ENCODE data around the gene PRIM1.

The PRIM1 gene

GRCh38 chr12:56721721-56722120 lies 30.4 kb downstream of the PRIM1 start:
- TF ChIP-seq CTCF (conservative IDR thresholded peaks at IDR 0.05; ENCODE audit: low read depth, low read length), result no peak
- DNase-seq (ENCODE audit: low read depth), result no peak
- H3K4me3 ChIP-seq (ENCODE audit: low read length), result peak overlapping the region; percentile 24

- TF ChIP-seq CTCF (conservative IDR thresholded peaks at IDR 0.05; ENCODE audit: low read depth, low read length), result no peak
- H3K4me3 ChIP-seq (ENCODE audit: low read length), result no peak overlapping the region
- no peak for DNase-seq (ENCODE audit: low read depth)
These were observed 30.9 kb downstream of the PRIM1 start for GRCh38 chr12:56721216-56721615.

GRCh38 chr12:56720731-56721151 lies 31.4 kb downstream of the PRIM1 start:
- no peak for DNase-seq (ENCODE audit: low read depth)
- TF ChIP-seq CTCF (conservative IDR thresholded peaks at IDR 0.05; ENCODE audit: low read depth, low read length), result no peak
- H3K4me3 ChIP-seq (ENCODE audit: low read length), result no peak overlapping the region

GRCh38 chr12:56719056-56719455 lies 33.1 kb downstream of the PRIM1 start:
- H3K4me3 ChIP-seq (ENCODE audit: low read length), result no peak overlapping the region
- TF ChIP-seq CTCF (conservative IDR thresholded peaks at IDR 0.05; ENCODE audit: low read depth, low read length), result no peak
- DNase-seq (ENCODE audit: low read depth), result no peak

GRCh38 chr12:56718636-56719035 lies 33.5 kb downstream of the PRIM1 start:
- no peak for TF ChIP-seq CTCF (conservative IDR thresholded peaks at IDR 0.05; ENCODE audit: low read depth, low read length)
- no peak overlapping the region for H3K4me3 ChIP-seq (ENCODE audit: low read length)
- no peak for DNase-seq (ENCODE audit: low read depth)

- no peak overlapping the region for H3K4me3 ChIP-seq (ENCODE audit: low read length)
- no peak for TF ChIP-seq CTCF (conservative IDR thresholded peaks at IDR 0.05; ENCODE audit: low read depth, low read length)
- DNase-seq (ENCODE audit: low read depth), result no peak
These were observed 34.0 kb downstream of the PRIM1 start for GRCh38 chr12:56718149-56718548.

- no peak overlapping the region for H3K4me3 ChIP-seq (ENCODE audit: low read length)
- no peak for TF ChIP-seq CTCF (conservative IDR thresholded peaks at IDR 0.05; ENCODE audit: low read depth, low read length)
- no peak for DNase-seq (ENCODE audit: low read depth)
These were observed 34.9 kb downstream of the PRIM1 start for GRCh38 chr12:56716933-56717880.

Measured in retinal pigment epithelial cell (primary cell).